Activated CD8-positive, alpha-beta T cell treated with anti-CD3 and anti-CD28 coated beads for 36 hours (primary cell): ENCODE measurements around the gene ZNF444. TPM values are rescaled to one million over a fixed set of nuclear protein-coding genes. Genes with fewer than 3 reads are reported as not detected.
"Not testable (repeated sequence)": the region's sequence is repeated elsewhere in the genome, so short reads cannot be mapped to it uniquely, and the experiment has no call there.

Experiments
- ATAC-seq: fragments of 200-7000 bp; cut with Tn5 transposase; one replicate; pipeline ENCODE4 v1.10.0; 2021; ENCODE audit warnings: mild to moderate bottlenecking, moderate library complexity
- CTCF ChIA-PET: fragments of 350-600 bp; sonication (Branson Sonifier 250); formaldehyde crosslinking; loops from one replicate; lab custom pipeline; 2021; ENCODE audit warnings: antibody characterized with exemption; lab: Charles Lee
- POLR2A ChIA-PET: fragments of 350-600 bp; sonication (Branson Sonifier 250); formaldehyde crosslinking; loops from one replicate; lab custom pipeline; 2021; ENCODE audit warnings: antibody characterized with exemption; lab: Charles Lee
- DNase-seq: peaks from one replicate; pipeline ENCODE4 v3.0.0-alpha.2; 2020
- H3K27ac Mint-ChIP-seq: one replicate; pipeline ENCODE4 v1.8.0; 2021; ENCODE audit warnings: mild to moderate bottlenecking, mixed read lengths
- H3K27me3 Mint-ChIP-seq: one replicate; pipeline ENCODE4 v1.8.0; 2021; ENCODE audit warnings: mixed read lengths
- H3K36me3 Mint-ChIP-seq: one replicate; pipeline ENCODE4 v1.8.0; 2021; ENCODE audit warnings: low read depth, mixed read lengths
- H3K4me1 Mint-ChIP-seq: one replicate; pipeline ENCODE4 v1.8.0; 2021; ENCODE audit warnings: low read depth, mixed read lengths
- H3K4me3 Mint-ChIP-seq: one replicate; pipeline ENCODE4 v1.8.0; 2021; ENCODE audit warnings: mild to moderate bottlenecking, moderate library complexity, mixed read lengths
- H3K9me3 Mint-ChIP-seq: one replicate; pipeline ENCODE4 v1.8.0; 2021; ENCODE audit warnings: mixed read lengths
- CTCF ChIP-seq: fragments of 200-600 bp; IDR thresholded peaks from one replicate; pipeline ENCODE4 v1.8.0; 2022; ENCODE audit warnings: antibody characterized with exemption, mild to moderate bottlenecking
- intact Hi-C: fragments of 100-400 bp; cut with micrococcal nuclease; formaldehyde crosslinking; loops from one replicate; pipeline ENCODE4 v1.10.0; 2022
- total RNA-seq, 2 experiments: library from RNA; stranded (reverse); gene quantifications; one replicate each; pipeline ENCODE4 v1.2.3, GENCODE V29; 2021

ZNF444 gene
- total RNA-seq, 2 experiments from 2014 or later = 25.3 to 35.2 TPM

GRCh38 chr19:56096665-56097064 lies 44.4 kb upstream of the ZNF444 start:
- H3K27me3 Mint-ChIP-seq = no peaks in the 10 kb centered on the region
- H3K36me3 Mint-ChIP-seq = peaks cover 22% of the 10 kb centered on the region
- H3K4me3 Mint-ChIP-seq = no peak overlapping the region
- peaks cover 7% of the 10 kb centered on the region for H3K9me3 Mint-ChIP-seq
- DNase-seq = no peak
- CTCF ChIA-PET = interaction anchor here (1.1 to 2.8 kb wide), 3 partner anchors 8 to 31 kb away, joined by 3 to 8 read pairs (median 6); no protein-coding TSS in a partner anchor
- POLR2A ChIA-PET = no interaction called here
- TF ChIP-seq CTCF = no peak
- intact Hi-C loops = no loop called here
- ATAC-seq = no peak
- peaks cover 3% of the 10 kb centered on the region for H3K4me1 Mint-ChIP-seq
- H3K27ac Mint-ChIP-seq = no peak overlapping the region

GRCh38 chr19:56097306-56097705 lies 43.8 kb upstream of the ZNF444 start:
- CTCF ChIA-PET = interaction anchor here (2.8 kb wide), 1 partner anchor 31 kb away, joined by 8 read pairs; no protein-coding TSS in a partner anchor
- H3K27ac Mint-ChIP-seq = no peak overlapping the region

GRCh38 chr19:56097776-56098175 lies 43.3 kb upstream of the ZNF444 start:
- H3K27me3 Mint-ChIP-seq = no peaks in the 10 kb centered on the region
- H3K36me3 Mint-ChIP-seq = peaks cover 19% of the 10 kb centered on the region
- H3K4me1 Mint-ChIP-seq = peaks cover 3% of the 10 kb centered on the region
- H3K27ac Mint-ChIP-seq = no peak overlapping the region
- TF ChIP-seq CTCF = no peak
- ChIA-PET CTCF (no interaction called here), POLR2A (no interaction called here)
- H3K4me3 Mint-ChIP-seq = no peak overlapping the region
- intact Hi-C loops = no loop called here
- DNase-seq (no peak), ATAC-seq (no peak)
- peaks cover 6% of the 10 kb centered on the region for H3K9me3 Mint-ChIP-seq

More at GRCh38 chr19:56097306-56097705, 43.8 kb upstream of the ZNF444 start:
- DNase-seq = no peak
- Mint-ChIP-seq H3K9me3 (peaks cover 7% of the 10 kb centered on the region), H3K27me3 (no peaks in the 10 kb centered on the region), H3K36me3 (peaks cover 22% of the 10 kb centered on the region), H3K4me1 (peaks cover 3% of the 10 kb centered on the region), H3K4me3 (no peak overlapping the region)
- no peak for TF ChIP-seq CTCF
- POLR2A ChIA-PET = no interaction called here
- ATAC-seq = no peak
- intact Hi-C loops = no loop called here

- H3K27ac Mint-ChIP-seq, intact Hi-C loops, CTCF ChIA-PET, H3K27me3 Mint-ChIP-seq, POLR2A ChIA-PET, ATAC-seq, H3K9me3 Mint-ChIP-seq, H3K4me3 Mint-ChIP-seq, H3K4me1 Mint-ChIP-seq, DNase-seq: not testable (repeated sequence)
- H3K36me3 Mint-ChIP-seq = peaks cover 14% of the 10 kb centered on the region
Observed at GRCh38 chr19:56098237-56098636, 42.9 kb upstream of the ZNF444 start.

GRCh38 chr19:56098731-56099568 lies 42.1 kb upstream of the ZNF444 start:
- no peak overlapping the region for H3K4me3 Mint-ChIP-seq
- H3K27me3 Mint-ChIP-seq = no peaks in the 10 kb centered on the region
- ChIA-PET POLR2A (no interaction called here), CTCF (no interaction called here)
- H3K27ac Mint-ChIP-seq = no peak overlapping the region
- intact Hi-C loops = no loop called here
- peaks cover 3% of the 10 kb centered on the region for H3K4me1 Mint-ChIP-seq
- H3K36me3 Mint-ChIP-seq = peaks cover 8% of the 10 kb centered on the region
- no peak for TF ChIP-seq CTCF
- DNase-seq (no peak), ATAC-seq (no peak)
- no peaks in the 10 kb centered on the region for H3K9me3 Mint-ChIP-seq
